KMS-11 (cell line): ENCODE measurements around the gene YEATS2.

Source experiments
- H2AFZ ChIP-seq: fragments of 200-600 bp; sonication (generic); 2 replicates; pipeline ENCODE4 v1.6.1; 2016; ENCODE audit warnings: antibody characterized with exemption, mixed run types, low read depth
- H3K27ac ChIP-seq: fragments of 200-600 bp; sonication (generic); 2 replicates; pipeline ENCODE4 v1.6.1; 2016; ENCODE audit warnings: mild to moderate bottlenecking, mixed run types
- H3K27me3 ChIP-seq: fragments of 200-600 bp; sonication (generic); 2 replicates; pipeline ENCODE4 v1.6.1; 2017; ENCODE audit warnings: mild to moderate bottlenecking, low read depth, mixed run types, moderate library complexity; ENCODE audit not compliant: insufficient read depth
- H3K36me3 ChIP-seq: fragments of 200-600 bp; sonication (generic); 2 replicates; pipeline ENCODE4 v1.6.1; 2017; ENCODE audit warnings: mild to moderate bottlenecking, mixed run types; ENCODE audit not compliant: insufficient read depth
- H3K4me1 ChIP-seq: fragments of 200-600 bp; sonication (generic); 2 replicates; pipeline ENCODE4 v1.6.1; 2016; ENCODE audit warnings: mild to moderate bottlenecking, low read depth, mixed run types; ENCODE audit not compliant: poor library complexity, severe bottlenecking
- H3K4me2 ChIP-seq: fragments of 200-600 bp; sonication (generic); 2 replicates; pipeline ENCODE4 v1.7.0; 2016; ENCODE audit warnings: mild to moderate bottlenecking, mixed run types
- H3K4me3 ChIP-seq: fragments of 200-600 bp; sonication (generic); IDR thresholded peaks from 2 replicates; pipeline ENCODE4 v1.6.1; 2017; ENCODE audit warnings: low read depth, low read length, mixed read lengths; ENCODE audit not compliant: insufficient read depth
- H3K79me2 ChIP-seq: fragments of 200-600 bp; sonication (generic); 2 replicates; pipeline ENCODE4 v1.6.1; 2016; ENCODE audit warnings: low read depth, mixed run types; ENCODE audit not compliant: insufficient read depth
- H3K9ac ChIP-seq: fragments of 200-600 bp; sonication (generic); 2 replicates; pipeline ENCODE4 v1.6.1; 2016; ENCODE audit warnings: mild to moderate bottlenecking, mixed run types
- H4K20me1 ChIP-seq: fragments of 200-600 bp; sonication (generic); 2 replicates; pipeline ENCODE4 v1.6.1; 2016; ENCODE audit warnings: mild to moderate bottlenecking, mixed run types; ENCODE audit not compliant: insufficient read depth
- TF ChIP-seq, protein P1 (sequence below): fragments of 200-600 bp; sonication (generic); conservative IDR thresholded peaks from 2 replicates; pipeline ENCODE4 v1.6.1; 2017; ENCODE audit warnings: low read depth, mild to moderate bottlenecking, antibody characterized with exemption, low read length, moderate library complexity, mixed read lengths

YEATS2 gene

DNA sequence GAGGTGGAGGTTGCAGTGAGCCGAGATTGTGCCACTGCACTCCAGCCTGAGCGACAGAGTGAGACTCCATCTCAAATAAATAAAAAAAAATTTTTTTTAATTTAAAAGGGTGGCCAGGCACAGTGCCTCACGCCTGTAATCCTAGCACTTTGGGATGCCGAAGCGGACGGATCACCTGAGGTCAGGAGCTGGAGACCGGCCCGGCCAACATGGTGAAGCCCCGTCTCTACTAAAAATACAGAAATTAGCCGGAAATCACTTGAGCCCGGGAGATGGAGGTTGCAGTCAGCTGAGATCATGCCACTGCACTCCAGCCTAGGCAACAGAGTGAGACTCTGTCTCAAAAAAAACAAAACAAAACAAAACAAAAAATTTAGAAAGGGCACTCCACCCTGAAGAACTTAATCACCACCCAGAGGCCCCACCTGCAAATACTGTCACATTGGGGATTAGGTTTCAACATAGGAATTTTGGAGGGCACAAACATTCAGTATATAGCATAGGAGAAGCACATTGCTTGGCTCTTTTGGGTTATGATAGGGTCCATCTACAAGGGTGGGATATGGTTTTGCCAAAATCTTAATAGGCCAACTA lies 7.1 kb upstream of the YEATS2 start:
- Histone ChIP-seq H2AFZ (no peak overlapping the region), H4K20me1 (no peaks in the 10 kb centered on the region), H3K4me3 (no peak overlapping the region), H3K79me2 (no peaks in the 10 kb centered on the region), H3K9ac (no peak overlapping the region), H3K27me3 (no peaks in the 10 kb centered on the region), H3K27ac (no peak overlapping the region), H3K4me2 (no peak overlapping the region), H3K36me3 (no peaks in the 10 kb centered on the region), H3K4me1 (peaks cover 7% of the 10 kb centered on the region)
- TF ChIP-seq, protein P1, sequence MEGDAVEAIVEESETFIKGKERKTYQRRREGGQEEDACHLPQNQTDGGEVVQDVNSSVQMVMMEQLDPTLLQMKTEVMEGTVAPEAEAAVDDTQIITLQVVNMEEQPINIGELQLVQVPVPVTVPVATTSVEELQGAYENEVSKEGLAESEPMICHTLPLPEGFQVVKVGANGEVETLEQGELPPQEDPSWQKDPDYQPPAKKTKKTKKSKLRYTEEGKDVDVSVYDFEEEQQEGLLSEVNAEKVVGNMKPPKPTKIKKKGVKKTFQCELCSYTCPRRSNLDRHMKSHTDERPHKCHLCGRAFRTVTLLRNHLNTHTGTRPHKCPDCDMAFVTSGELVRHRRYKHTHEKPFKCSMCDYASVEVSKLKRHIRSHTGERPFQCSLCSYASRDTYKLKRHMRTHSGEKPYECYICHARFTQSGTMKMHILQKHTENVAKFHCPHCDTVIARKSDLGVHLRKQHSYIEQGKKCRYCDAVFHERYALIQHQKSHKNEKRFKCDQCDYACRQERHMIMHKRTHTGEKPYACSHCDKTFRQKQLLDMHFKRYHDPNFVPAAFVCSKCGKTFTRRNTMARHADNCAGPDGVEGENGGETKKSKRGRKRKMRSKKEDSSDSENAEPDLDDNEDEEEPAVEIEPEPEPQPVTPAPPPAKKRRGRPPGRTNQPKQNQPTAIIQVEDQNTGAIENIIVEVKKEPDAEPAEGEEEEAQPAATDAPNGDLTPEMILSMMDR = no peak

DNA sequence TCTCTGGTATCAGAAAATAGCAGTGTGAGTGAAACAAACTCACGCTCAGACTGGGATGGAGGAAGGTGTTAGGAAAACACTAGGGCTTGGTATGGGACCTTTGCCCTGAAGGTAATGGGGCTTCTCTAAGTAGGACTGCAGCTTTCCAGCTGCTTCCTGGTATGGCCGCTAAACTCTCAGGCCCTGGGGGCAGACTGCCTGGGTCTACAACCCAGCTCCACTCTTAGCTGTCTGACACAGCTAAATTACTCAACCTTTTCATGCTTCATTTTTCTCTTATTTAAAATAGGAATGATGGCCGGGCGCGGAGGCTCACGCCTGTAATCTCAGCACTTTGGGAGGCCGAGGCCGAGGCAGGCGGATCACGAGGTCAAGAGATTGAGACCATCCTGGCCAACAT lies 5.2 kb upstream of the YEATS2 start:
- Histone ChIP-seq H3K4me2 (no peak overlapping the region), H4K20me1 (no peaks in the 10 kb centered on the region), H3K36me3 (no peaks in the 10 kb centered on the region), H3K79me2 (no peaks in the 10 kb centered on the region), H3K4me3 (no peak overlapping the region), H3K27ac (no peak overlapping the region), H2AFZ (no peak overlapping the region), H3K4me1 (peaks cover 11% of the 10 kb centered on the region), H3K9ac (no peak overlapping the region), H3K27me3 (no peaks in the 10 kb centered on the region)
- TF ChIP-seq, protein P1 = no peak

GRCh38 chr3:183695569-183696364 lies 1.8 kb upstream of the YEATS2 start:
- no peak overlapping the region for H2AFZ ChIP-seq
- peaks cover 29% of the 10 kb centered on the region for H3K79me2 ChIP-seq
- TF ChIP-seq, protein P1 = no peak
- H3K4me1 ChIP-seq = peaks cover 22% of the 10 kb centered on the region
- no peak overlapping the region for H3K27ac ChIP-seq
- H3K4me3 ChIP-seq = no peak overlapping the region
- no peaks in the 10 kb centered on the region for H3K27me3 ChIP-seq
- H4K20me1 ChIP-seq = no peaks in the 10 kb centered on the region
- no peak overlapping the region for H3K9ac ChIP-seq
- H3K36me3 ChIP-seq = no peaks in the 10 kb centered on the region
- no peak overlapping the region for H3K4me2 ChIP-seq

DNA sequence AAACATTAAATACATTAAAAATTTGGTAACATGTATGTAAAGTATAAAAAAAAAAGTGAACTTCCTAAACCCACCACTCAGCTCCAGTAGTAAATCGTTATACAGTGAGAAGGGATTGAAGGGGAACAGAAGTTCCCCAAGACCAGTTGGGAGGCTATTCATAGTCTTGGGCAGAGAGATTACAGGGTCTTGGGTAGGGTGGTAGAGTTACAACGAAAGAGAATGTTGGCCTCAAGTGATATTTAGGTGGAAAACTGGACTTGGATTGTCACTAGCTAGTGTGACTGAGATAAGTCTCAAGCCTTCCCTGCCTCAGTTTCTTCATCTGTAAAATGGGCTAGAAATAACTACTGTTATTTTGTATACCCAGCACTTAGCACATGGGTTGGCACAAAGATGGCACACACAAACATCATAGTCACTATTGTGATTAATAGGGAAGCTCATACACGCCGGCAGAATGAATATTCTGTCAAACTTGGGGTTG lies 431 bp upstream of the YEATS2 start:
- H3K36me3 ChIP-seq = no peaks in the 10 kb centered on the region
- H4K20me1 ChIP-seq = no peaks in the 10 kb centered on the region; the same call in 1 of the 2 replicates
- no peak overlapping the region for H3K4me3 ChIP-seq
- H3K79me2 ChIP-seq = peaks cover 43% of the 10 kb centered on the region
- peak overlapping the region; percentile 18; the same call in 1 of the 2 replicates for H3K9ac ChIP-seq
- peaks cover 22% of the 10 kb centered on the region for H3K4me1 ChIP-seq
- H2AFZ ChIP-seq = peak overlapping the region; percentile 95
- H3K4me2 ChIP-seq = peak overlapping the region; percentile 19; the same call in 1 of the 2 replicates
- H3K27ac ChIP-seq = no peak overlapping the region
- TF ChIP-seq, protein P1 = no peak
- H3K27me3 ChIP-seq = no peaks in the 10 kb centered on the region
